NB4 (cell line): Measurements from ENCODE around the gene SOBP.

Experiments used
- DNase-seq: peaks from one replicate; pipeline ENCODE4 v3.0.0; 2010; ENCODE audit warnings: low read depth
- H3K4me3 ChIP-seq: one replicate; pipeline ENCODE4 v1.5.1; 2011; ENCODE audit warnings: mild to moderate bottlenecking, low read depth, low read length, moderate library complexity
- MYC ChIP-seq: IDR thresholded peaks from 2 replicates; pipeline ENCODE4 v1.6.1; 2011; ENCODE audit warnings: low read depth, low read length
- POLR2A ChIP-seq: IDR thresholded peaks from 2 replicates; pipeline ENCODE4 v1.6.1; 2011; ENCODE audit warnings: mild to moderate bottlenecking; ENCODE audit not compliant: insufficient read length; ENCODE audit errors: extremely low read depth
- TF ChIP-seq, protein P1 (sequence below): IDR thresholded peaks from 2 replicates; pipeline ENCODE4 v1.6.1; 2011; ENCODE audit warnings: low read depth, low read length
- TF ChIP-seq, protein P2 (sequence below): IDR thresholded peaks from one replicate; pipeline ENCODE4 v1.5.1; 2012; ENCODE audit warnings: low read depth, low read length

The SOBP gene

DNA sequence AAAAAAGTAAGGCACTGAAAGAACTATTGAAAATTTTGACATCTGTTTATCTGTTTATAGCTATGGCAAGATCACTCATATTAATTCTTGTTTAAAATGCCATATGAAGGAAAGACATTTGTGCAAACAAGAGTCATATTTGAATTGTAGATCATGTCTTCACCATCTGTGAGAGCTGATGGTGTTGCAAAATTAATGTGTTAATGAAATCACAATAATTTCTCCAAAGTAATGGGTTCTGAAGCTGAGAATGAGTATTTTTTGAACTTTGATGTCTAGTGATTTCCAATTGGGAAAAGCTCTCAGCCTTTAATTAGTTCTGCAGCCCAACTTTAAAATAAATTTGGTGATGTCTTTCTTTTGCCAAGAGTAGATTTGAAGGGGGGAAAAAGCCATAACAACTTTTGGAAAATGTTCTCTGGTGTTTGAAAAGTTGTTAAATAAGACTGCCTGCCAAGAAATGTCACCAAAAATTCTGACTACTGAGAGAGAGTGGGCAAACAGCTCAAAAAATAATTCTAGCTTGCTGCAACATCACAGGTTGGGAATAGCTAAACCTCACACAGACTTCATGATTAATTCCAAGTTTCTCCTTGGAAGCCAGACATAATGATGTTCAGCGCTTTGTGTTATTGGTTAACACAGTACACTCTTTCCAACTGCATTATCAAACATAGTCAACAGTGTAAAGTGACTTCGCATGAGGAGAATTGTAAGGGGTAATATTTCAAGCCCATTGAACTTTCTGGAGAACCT, 142.6 kb downstream of the SOBP start:
- no peak for DNase-seq
- TF ChIP-seq MYC (no peak), POLR2A (no peak)
- TF ChIP-seq, protein P1, sequence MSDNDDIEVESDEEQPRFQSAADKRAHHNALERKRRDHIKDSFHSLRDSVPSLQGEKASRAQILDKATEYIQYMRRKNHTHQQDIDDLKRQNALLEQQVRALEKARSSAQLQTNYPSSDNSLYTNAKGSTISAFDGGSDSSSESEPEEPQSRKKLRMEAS = no peak
- TF ChIP-seq, protein P2, sequence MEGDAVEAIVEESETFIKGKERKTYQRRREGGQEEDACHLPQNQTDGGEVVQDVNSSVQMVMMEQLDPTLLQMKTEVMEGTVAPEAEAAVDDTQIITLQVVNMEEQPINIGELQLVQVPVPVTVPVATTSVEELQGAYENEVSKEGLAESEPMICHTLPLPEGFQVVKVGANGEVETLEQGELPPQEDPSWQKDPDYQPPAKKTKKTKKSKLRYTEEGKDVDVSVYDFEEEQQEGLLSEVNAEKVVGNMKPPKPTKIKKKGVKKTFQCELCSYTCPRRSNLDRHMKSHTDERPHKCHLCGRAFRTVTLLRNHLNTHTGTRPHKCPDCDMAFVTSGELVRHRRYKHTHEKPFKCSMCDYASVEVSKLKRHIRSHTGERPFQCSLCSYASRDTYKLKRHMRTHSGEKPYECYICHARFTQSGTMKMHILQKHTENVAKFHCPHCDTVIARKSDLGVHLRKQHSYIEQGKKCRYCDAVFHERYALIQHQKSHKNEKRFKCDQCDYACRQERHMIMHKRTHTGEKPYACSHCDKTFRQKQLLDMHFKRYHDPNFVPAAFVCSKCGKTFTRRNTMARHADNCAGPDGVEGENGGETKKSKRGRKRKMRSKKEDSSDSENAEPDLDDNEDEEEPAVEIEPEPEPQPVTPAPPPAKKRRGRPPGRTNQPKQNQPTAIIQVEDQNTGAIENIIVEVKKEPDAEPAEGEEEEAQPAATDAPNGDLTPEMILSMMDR = no peak
- no peak overlapping the region for H3K4me3 ChIP-seq

DNA sequence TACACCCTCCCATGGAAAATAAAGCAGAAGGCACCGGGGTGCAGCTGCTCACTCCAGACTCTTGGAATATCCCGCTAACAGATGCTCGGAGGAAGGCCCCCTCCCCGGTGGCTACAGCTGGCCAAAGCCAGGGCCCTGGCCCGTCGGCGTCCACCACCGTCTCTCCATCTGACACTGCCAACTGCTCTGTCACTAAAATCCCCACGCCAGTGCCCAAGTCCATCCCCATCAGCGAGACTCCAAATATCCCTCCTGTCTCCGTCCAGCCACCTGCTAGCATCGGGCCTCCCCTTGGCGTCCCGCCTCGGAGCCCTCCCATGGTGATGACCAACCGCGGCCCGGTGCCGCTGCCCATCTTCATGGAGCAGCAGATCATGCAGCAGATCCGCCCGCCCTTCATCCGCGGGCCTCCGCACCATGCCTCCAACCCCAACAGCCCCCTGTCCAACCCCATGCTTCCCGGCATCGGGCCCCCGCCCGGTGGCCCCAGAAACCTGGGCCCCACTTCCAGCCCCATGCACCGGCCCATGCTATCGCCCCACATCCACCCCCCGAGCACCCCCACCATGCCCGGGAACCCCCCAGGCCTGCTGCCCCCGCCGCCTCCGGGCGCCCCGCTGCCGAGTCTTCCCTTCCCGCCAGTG, 143.9 kb downstream of the SOBP start:
- no peak overlapping the region for H3K4me3 ChIP-seq
- TF ChIP-seq MYC = no peak
- TF ChIP-seq, protein P2 = no peak
- TF ChIP-seq, protein P1 = no peak
- no peak for TF ChIP-seq POLR2A
- DNase-seq = no peak

DNA sequence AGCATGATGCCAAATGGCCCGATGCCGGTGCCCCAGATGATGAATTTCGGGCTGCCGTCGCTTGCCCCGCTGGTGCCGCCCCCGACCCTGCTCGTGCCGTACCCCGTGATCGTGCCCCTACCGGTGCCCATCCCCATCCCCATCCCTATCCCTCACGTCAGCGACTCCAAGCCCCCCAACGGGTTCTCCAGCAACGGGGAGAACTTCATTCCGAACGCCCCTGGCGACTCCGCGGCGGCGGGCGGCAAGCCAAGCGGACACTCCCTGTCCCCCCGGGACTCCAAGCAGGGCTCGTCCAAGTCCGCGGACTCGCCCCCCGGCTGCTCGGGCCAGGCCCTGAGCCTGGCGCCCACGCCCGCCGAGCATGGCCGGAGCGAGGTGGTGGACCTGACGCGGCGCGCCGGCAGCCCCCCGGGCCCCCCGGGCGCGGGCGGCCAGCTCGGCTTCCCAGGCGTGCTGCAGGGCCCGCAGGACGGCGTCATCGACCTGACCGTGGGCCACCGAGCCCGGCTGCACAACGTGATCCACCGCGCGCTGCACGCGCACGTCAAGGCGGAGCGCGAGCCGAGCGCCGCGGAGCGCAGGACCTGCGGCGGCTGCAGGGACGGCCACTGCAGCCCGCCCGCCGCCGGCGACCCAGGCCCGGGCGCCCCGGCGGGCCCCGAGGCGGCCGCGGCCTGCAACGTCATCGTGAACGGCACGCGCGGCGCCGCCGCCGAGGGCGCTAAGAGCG, 144.6 kb downstream of the SOBP start:
- DNase-seq = no peak
- TF ChIP-seq, protein P1 = no peak
- TF ChIP-seq POLR2A (no peak), MYC (no peak)
- TF ChIP-seq, protein P2 = no peak
- no peak overlapping the region for H3K4me3 ChIP-seq

DNA sequence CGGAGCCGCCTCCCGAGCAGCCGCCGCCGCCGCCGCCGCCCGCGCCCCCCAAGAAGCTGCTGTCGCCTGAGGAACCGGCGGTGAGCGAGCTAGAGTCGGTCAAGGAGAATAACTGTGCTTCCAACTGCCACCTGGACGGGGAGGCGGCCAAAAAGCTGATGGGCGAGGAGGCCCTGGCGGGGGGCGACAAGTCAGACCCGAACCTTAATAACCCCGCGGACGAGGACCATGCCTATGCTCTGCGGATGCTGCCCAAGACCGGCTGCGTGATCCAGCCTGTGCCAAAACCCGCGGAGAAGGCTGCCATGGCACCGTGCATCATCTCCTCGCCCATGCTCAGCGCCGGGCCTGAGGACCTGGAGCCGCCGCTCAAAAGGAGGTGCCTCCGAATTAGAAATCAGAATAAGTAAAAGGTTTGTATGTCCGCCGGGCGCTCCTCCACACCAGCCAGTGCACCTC, 145.2 kb downstream of the SOBP start:
- DNase-seq = no peak
- no peak for TF ChIP-seq MYC
- TF ChIP-seq, protein P1 = no peak
- TF ChIP-seq POLR2A = no peak
- TF ChIP-seq, protein P2 = no peak
- H3K4me3 ChIP-seq = no peak overlapping the region

DNA sequence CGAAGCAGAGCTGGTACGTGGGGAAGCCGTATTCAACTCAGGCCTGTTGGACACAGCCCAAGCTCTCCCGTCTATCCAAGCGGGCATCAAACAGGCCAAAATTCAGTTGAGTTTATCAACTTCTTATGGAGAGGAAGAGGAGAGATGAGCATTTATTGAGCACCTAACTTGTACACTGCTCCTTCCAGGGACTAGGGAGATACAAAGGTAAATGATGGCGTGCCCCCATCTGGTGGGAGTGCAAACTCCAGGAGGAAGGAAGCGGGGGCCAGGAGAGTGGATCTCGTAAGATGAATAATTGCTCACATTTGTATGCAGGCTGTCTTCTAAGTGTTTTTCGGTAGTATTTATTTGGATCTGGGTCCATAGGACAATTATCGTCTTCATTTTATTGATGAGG, 146.6 kb downstream of the SOBP start:
- DNase-seq = no peak
- H3K4me3 ChIP-seq = no peak overlapping the region
- TF ChIP-seq MYC = no peak
- TF ChIP-seq, protein P2 = no peak
- TF ChIP-seq POLR2A = no peak
